ENCODE data around the gene ARHGAP10. TPM values are rescaled to one million over a fixed set of nuclear protein-coding genes. Genes with fewer than 3 reads are reported as not detected.

The ARHGAP10 gene
- total RNA-seq, 1 experiment from 2014 or later = 4.8 TPM

GRCh38 chr4:147683188-147683591 lies 48.7 kb upstream of the ARHGAP10 start:
- H3K4me1 ChIP-seq (ENCODE audit: insufficient read depth, low read length, poor library complexity, severe bottlenecking) = peaks cover 15% of the 10 kb centered on the region
- no peak for TF ChIP-seq EZH2 (IDR thresholded peaks at IDR 0.05; ENCODE audit: borderline replicate concordance, low read depth, low read length, poor library complexity, severe bottlenecking)
- TF ChIP-seq CTCF (conservative IDR thresholded peaks at IDR 0.05; ENCODE audit: low read depth, low read length) = no peak
- H3K27me3 ChIP-seq (replicated peaks; ENCODE audit: insufficient read depth, low read depth, low read length, poor library complexity) = no peaks in the 10 kb centered on the region
- no peaks in the 10 kb centered on the region for H3K9me3 ChIP-seq (ENCODE audit: low read depth, low read length, poor library complexity, severe bottlenecking)
- BruUV-seq (replicated peaks) = TSS peak; percentile 71
- no peaks in the 10 kb centered on the region for H3K36me3 ChIP-seq (ENCODE audit: insufficient read depth, low read length, poor library complexity, severe bottlenecking)
- CTCF ChIA-PET = interaction anchor here (1.3 kb wide), 1 partner anchor 184 kb away, joined by 4 read pairs; no protein-coding TSS in a partner anchor
- POLR2A ChIA-PET (ENCODE audit: low non-redundant PET) = interaction anchor here (0.5 to 1.2 kb wide), 2 partner anchors 49 to 66 kb away, joined by 3 read pairs; partner anchors contain the start of genes ARHGAP10 and TMEM184C
- H3K4me3 ChIP-seq (ENCODE audit: low read depth, low read length, poor library complexity, severe bottlenecking) = peak overlapping the region; percentile 87
- H3K27ac ChIP-seq (ENCODE audit: low read depth, low read length, poor library complexity, severe bottlenecking) = peak overlapping the region; percentile 89
- DNase-seq (ENCODE audit: low spot score) = peak; percentile 24
- intact Hi-C loops (cut with micrococcal nuclease; ENCODE audit: unreplicated experiment) = no loop called here

GRCh38 chr4:147683717-147684700 lies 47.9 kb upstream of the ARHGAP10 start, which contains the start of gene PRMT9:
TSS of gene PRMT9 (minus strand) at chr4:147684163. CDS start at chr4:147683987, 176 bp downstream.
- peaks cover 8% of the 10 kb centered on the region for H3K4me1 ChIP-seq (ENCODE audit: insufficient read depth, low read length, poor library complexity, severe bottlenecking)
- TF ChIP-seq CTCF (conservative IDR thresholded peaks at IDR 0.05; ENCODE audit: low read depth, low read length) = no peak
- no peaks in the 10 kb centered on the region for H3K27me3 ChIP-seq (replicated peaks; ENCODE audit: insufficient read depth, low read depth, low read length, poor library complexity)
- POLR2A ChIA-PET (ENCODE audit: low non-redundant PET) = interaction anchor here (1.2 kb wide), 1 partner anchor 67 kb away, joined by 3 read pairs; the partner anchor contains the start of gene TMEM184C
- H3K4me3 ChIP-seq (ENCODE audit: low read depth, low read length, poor library complexity, severe bottlenecking) = peak within 1 kb of the TSS; percentile 87
- intact Hi-C loops (cut with micrococcal nuclease; ENCODE audit: unreplicated experiment) = no loop called here
- CTCF ChIA-PET = interaction anchor here (0.6 to 1.3 kb wide), 2 partner anchors 27 to 183 kb away, joined by 3 to 4 read pairs; no protein-coding TSS in a partner anchor
- DNase-seq (ENCODE audit: low spot score) = peak; percentile 93
- no peaks in the 10 kb centered on the region for H3K36me3 ChIP-seq (ENCODE audit: insufficient read depth, low read length, poor library complexity, severe bottlenecking)
- no peaks in the 10 kb centered on the region for H3K9me3 ChIP-seq (ENCODE audit: low read depth, low read length, poor library complexity, severe bottlenecking)
- TSS peak; percentile 94 for BruUV-seq (replicated peaks)
- peak within 1 kb of the TSS; percentile 89 for H3K27ac ChIP-seq (ENCODE audit: low read depth, low read length, poor library complexity, severe bottlenecking)

- H3K27ac ChIP-seq (ENCODE audit: low read depth, low read length, poor library complexity, severe bottlenecking) = no peak overlapping the region
- H3K4me1 ChIP-seq (ENCODE audit: insufficient read depth, low read length, poor library complexity, severe bottlenecking) = no peaks in the 10 kb centered on the region
- BruUV-seq (replicated peaks) = no TSS peak
- POLR2A ChIA-PET (ENCODE audit: low non-redundant PET) = no interaction called here
- CTCF ChIA-PET = no interaction called here
- DNase-seq (ENCODE audit: low spot score) = no peak
- TF ChIP-seq EZH2 (IDR thresholded peaks at IDR 0.05; ENCODE audit: borderline replicate concordance, low read depth, low read length, poor library complexity, severe bottlenecking) = no peak
- no peak for TF ChIP-seq CTCF (conservative IDR thresholded peaks at IDR 0.05; ENCODE audit: low read depth, low read length)
- no peak overlapping the region for H3K4me3 ChIP-seq (ENCODE audit: low read depth, low read length, poor library complexity, severe bottlenecking)
- intact Hi-C loops (cut with micrococcal nuclease; ENCODE audit: unreplicated experiment) = no loop called here
- no peaks in the 10 kb centered on the region for H3K27me3 ChIP-seq (replicated peaks; ENCODE audit: insufficient read depth, low read depth, low read length, poor library complexity)
- no peaks in the 10 kb centered on the region for H3K36me3 ChIP-seq (ENCODE audit: insufficient read depth, low read length, poor library complexity, severe bottlenecking)
- H3K9me3 ChIP-seq (ENCODE audit: low read depth, low read length, poor library complexity, severe bottlenecking) = no peaks in the 10 kb centered on the region
Measured at GRCh38 chr4:147689067-147689466, 42.8 kb upstream of the ARHGAP10 start.

All from A673 (cell line).